Lung microvascular endothelial cell (primary cell): ENCODE results near the gene SLC25A11. TPM values are rescaled to one million over a fixed set of nuclear protein-coding genes. Genes with fewer than 3 reads are reported as not detected.

ENCODE experiments used
- DNase-seq, 2 donors: peaks; one replicate each; pipeline versions ENCODE4 v3.0.0 to v3.0.0-alpha.2; 2010; ENCODE audit warnings: low read depth in 2 of 2
- total RNA-seq: library from RNA; depleted of rRNA; stranded (reverse); fragments of >200 nt; gene quantifications from 2 replicates; pipeline ENCODE4 v1.2.1, GENCODE V29; 2014

Gene SLC25A11, protein sequence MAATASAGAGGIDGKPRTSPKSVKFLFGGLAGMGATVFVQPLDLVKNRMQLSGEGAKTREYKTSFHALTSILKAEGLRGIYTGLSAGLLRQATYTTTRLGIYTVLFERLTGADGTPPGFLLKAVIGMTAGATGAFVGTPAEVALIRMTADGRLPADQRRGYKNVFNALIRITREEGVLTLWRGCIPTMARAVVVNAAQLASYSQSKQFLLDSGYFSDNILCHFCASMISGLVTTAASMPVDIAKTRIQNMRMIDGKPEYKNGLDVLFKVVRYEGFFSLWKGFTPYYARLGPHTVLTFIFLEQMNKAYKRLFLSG
- total RNA-seq = 38.4 and 57.3 TPM in 2 replicates

DNA sequence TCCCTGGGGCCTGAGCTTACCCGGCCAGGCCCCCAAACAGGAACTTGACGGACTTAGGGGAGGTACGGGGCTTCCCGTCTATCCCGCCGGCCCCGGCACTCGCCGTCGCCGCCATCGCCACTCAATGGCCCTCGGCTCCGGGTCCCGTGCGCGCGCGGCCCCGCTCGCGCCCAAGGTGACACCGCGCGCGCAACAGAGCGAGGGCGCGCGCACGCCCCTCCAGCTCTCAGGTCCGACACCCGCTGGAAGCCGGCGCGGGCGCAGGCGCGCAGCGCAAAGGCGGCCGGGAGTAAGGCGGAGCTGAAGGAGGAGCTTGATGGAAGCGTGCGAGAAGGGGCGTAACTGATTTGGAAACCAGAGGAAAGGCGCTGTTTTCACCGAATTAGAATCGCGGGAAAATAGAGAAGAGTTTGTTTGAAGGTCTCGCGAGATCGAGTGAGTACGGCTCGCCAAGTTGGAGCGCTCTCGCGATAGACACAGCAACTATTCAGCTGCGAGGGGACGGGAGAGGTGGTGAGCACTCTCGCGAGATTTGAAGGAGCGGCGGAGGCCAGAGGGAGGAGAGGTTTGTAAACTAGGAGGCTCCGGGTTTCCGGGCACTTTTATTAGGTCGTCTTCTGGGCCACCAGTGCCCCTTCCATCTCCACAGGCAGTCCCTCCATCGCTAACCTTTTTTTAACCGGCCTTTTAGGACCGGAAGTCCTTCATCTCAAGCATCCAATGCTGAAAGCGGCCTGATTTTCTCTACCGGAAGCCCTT is at the start of gene SLC25A11, which contains the start of gene RNF167:
Gene SLC25A11, minus strand, starts transcription at position 251 of the 759 bp plus-strand sequence. Its CDS starts 136 bp downstream, at position 115.
Gene RNF167, plus strand, starts transcription at position 473 of the 759 bp plus-strand sequence. CDS start 642 bp downstream, outside the sequence.
- DNase-seq = peak; percentile 100

DNA sequence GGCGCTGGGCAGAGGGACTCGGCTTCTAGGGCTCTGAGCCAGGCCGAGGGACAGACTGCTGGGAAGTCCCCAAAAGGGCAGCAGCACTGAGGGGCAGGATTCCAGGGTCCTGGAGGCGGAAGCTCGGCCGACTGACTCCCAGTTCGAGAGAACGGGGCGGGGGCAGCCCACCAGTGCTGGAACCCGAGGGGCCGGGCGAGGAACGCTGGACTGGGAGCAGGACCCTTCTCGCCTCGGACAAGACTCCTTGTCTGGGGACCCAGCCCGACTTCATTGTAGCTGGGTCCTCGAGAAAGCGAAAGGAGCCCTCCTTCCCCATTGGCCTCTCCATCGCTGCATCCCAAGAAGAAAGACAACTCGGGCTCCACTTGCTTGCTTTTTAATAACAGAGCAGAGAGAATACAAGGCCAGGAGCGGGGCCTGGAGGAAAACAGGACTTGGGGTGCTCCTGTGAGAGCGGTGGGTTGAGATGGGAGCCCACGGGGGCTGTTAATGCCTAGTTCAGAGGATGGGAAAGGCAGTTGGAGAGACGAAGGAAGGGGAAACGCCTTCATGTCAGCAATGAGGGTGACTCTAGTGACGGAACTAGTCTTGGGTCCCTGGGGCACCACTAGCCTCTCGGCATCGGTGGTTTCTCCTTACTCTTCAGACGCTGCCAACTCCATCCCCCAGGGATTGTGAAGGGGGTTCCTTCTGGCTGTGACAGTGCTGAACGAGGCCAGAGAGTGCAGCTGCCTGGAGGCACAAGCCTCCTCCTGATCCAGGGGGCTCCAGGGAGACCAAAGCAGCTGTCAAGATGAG is 48.1 kb upstream of the SLC25A11 start:
- DNase-seq = no peak

DNA sequence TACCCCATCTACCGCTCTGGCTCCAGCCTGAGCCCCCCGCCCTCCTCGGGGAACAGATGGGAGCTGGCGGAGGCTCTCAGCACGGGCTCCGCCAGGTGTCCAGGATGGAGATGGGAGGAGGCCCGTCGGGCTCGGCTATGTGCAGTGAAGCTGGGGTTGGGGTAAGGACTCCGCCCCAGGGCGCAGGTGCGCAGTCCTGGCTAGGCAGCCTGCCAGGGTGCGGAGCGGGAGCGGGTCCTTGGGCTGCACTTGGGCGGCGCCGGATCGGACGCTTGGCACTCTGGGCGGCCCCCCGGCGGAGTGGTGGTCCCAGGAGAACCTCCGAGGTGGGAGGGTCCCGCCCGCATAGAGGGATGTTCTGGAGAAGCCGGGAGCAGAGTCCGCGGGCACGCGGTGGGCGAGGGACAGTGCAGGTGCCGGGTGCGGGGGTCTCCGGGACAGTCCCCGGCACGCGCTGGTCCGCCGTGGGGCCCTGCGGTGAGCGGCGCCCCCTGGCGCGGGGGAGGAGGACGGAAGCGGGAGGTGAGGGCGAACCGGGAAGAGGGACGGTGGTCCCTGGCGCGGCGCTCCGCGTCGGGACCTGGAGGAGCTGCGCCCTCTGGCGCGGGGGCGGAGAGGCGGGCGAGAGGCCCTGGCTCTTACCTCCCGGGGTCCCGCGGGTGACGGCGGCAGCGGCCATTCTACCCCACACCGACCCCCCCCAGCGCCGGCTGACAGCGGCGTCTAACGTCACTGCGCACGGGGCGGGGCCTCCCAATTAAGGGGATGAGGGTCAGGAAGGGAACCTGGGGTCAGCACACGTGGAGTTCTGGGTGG is 47.3 kb upstream of the SLC25A11 start, which contains the start of gene CAMTA2:
Gene CAMTA2, minus strand, starts transcription at position 725 of the 816 bp plus-strand sequence. CDS start 1,453 bp downstream, outside the sequence.
- peak; percentile 77 to 87 for DNase-seq

DNA sequence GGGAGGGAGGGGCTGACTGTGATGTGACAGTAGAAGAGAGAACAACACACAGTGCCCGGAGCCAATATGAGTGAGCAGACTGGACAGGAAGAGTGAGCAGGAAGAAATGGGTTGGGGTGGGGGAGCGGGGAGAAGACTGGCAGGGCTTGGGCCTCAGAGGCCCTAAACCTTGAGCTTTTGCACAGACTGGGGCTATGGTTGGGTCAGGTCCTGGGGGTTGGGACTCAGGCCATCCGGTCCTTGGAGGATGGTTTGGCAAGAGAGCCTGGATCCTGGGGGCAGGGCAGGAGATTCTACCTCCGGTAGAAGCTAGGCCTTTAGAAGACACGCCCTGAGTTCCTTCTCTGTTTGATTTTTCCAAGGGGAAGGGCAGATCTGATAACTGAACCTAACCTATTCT is 46.6 kb upstream of the SLC25A11 start:
- DNase-seq = peak; percentile 66

DNA sequence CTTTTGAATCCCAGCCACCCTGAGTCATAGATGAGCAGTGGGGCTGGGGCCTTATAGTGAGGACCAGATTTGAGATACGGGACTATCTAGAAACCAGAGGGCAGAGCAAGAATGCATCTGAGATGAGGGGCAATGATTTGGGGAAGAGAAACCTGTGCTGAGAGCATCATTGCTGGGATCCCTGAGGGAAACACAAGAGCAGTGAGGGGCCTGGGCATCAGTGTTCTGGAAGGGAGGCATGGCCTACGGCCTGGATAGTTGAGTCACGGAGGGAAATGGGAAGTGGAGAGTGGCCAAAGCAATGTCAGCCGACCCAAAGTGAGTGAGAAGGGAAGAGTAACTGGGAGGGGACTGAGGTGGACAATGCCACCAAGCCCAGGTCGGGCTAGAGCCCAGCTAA is 42.5 kb upstream of the SLC25A11 start:
- no peak for DNase-seq

DNA sequence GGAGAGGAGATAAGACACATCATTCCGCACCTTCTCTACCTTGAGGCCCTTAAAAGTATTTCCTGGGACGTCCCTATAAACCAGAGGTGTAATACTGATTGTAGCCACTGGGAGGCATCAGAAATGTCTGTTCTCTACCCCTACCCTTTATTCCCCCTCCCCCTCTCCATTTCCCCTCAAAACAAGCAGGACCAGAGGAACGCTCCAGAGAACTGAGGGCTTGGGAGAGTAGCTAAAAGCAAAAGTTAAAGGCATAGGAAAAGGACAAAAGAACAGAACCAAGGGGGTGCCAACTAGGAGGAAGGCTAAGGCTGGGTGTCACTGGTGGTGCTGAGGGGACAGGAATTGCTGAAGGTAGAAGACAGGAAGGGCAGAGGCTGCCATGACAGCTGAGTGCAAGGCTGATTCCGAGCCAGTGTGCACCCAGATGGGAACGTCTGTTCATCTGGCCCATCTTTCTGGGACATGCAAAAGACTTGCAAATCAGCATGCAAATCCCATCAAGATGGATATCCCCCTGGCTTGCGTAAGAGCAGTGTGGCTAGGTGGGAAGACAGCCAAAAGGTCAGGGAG is 40.9 kb upstream of the SLC25A11 start:
- peak; percentile 61 to 81 for DNase-seq

DNA sequence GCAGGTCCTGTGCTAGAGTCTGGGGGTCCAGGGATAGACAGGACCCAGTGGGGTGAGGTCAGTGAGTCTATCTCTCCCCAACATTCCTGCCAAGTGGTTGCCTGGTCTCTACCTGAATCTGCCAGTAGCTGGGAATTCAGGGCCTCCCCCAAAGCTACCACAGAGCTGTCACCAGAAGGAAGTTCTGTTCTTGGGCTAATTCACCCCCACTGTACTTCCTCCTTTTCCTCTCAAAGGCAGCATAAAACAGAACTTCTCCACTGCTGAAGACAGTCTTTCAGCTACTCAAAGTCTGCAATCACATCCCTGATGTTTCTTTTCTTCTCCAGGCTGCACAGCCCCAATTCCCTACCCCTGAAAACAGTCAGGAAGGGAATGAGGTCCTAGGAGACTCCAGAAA is 38.9 kb upstream of the SLC25A11 start:
- no peak for DNase-seq

DNA sequence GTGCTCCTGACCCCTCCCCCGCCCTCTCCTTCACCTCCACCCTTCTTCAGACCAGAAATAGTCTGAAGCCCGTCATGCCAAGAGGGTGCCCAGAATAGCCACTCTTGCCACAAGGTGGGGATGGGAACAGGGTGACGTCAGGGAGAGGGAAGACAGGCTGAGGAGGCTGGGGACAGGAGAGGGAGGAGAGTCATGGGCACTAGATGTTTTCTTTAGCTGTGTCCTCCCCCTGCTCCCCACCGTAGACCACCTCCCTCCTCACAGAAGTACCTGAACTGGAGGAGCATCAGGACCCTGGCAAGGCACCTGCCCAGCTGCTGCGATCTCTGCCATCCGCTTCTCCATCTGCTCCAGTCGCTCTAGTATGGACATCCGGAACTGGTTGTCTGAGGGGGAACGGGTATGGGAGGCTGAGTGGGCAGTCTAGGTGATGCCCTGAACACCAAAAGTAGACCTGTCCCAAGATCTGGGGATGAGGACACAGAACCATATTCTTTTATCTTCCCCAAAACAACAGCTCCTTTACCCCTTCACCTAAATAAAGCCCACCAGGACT is 34.3 kb upstream of the SLC25A11 start:
- no peak for DNase-seq

DNA sequence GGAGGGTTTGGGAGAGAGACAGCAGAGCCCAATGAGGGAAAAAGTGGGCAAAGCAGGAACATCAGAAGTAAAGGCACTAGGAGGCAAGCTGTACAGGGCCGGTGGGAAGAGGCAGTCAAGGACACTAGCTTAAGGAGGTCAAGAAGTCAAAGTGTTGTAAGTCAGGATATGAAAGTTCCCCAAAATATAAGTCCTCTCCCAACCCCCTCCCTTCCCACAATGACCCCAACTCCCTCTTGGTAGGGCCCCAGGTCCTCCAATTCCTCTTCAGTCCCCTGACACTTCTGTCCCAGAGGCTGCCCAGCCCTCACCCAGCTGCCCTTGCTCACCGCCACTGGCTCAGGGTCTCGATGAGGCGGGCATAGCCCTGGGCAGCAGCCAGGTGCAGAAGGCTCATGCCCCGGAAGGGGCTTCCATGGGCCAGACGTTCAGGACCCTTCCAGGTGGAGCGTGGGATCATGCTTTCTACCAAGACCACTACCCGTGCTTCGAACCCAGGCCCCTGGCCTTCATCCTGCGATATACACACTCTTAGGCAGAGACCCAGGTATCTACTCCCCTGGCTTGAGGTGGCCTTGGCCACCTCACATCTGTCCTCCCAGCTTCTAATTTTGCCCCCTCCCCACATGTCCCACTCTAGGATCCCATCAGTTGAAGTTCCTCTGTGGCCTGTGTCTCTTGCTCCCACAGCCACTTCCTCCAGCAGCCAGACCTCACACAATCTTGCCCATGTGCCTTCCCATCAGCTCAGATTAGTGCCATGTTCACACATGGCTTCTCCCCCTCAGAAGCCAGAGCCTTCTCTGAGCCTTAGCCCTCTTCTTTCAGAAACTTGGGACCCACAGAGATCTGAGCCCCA is 33.6 kb upstream of the SLC25A11 start:
- DNase-seq = no peak

DNA sequence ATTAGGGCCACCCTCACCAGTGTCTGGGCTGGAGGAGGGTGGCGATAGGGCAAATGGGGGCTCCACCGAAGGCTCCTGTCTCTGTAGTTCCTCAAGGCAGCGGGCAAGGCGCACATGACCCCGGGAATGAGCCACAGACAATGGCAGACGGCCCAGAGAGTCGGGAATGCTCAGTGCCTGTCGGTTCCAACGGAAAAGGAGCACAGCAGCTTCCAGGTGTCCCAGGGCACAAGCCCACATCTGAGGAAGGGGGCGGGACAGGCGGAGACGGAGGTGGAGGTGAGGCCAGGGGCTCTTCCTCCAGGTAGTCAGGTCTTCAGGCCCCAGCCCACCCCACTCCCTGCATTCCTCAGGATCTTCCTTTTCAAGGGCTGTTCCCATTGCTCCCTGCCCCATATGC is 32.9 kb upstream of the SLC25A11 start:
- DNase-seq = no peak

DNA sequence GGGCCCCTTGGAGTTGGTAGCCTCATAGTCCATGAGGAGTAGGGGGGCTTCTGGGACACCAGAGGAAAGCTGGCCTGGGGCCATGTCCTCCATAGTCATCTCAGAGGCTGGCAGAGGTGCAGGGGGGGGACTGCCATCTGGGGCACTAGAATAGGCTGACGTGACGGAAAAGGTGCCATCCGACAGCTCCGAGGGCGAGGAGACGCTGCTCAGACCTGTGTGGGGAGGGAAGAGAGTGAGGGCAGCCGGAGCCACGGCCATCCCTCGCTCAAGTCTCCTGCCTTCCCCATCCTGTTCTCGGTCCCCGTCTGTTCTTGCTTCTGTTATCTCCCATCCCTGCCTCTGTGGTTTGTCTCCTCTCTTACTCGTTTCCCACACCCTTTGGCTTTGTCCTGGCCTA is 32.5 kb upstream of the SLC25A11 start:
- DNase-seq = no peak

DNA sequence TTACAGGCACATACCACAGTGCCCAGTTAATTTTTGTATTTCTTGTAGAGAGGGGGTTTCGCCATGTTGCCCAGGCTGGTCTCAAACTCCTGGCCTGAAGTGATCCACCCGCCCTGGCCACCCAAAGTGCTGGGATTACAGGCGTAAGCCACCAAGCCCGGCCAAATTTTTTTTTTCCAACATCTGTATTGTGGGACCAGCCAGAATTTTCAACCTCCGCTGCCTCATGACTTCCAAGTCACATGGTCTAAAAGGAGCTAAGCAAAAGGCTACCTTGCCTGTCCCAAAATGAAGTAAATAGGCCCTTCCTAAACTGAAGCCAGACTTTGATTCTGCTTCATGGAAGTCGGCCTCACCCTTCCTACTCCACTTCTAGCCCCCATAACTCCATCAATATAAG is 32.0 kb upstream of the SLC25A11 start:
- no peak for DNase-seq

DNA sequence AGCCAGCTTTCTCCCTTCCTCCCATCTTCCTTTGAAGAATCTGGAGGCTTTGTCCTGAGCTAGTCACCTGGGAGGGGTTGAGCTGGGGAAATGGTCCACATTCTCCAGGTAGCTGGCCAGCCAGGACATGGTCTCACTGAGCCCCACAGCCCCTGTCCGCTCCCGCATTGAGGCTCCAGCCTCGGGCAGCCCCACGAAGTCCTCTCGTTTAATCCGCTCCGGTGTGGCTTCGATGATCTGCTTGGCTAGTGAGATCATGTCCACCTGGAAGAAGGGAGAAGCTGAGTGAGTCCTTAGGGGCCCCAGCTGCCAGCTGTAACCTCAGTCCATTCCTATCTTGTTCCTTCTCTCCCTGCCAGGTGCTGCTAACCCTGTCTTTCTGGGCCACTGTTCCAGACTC is 30.4 kb upstream of the SLC25A11 start:
- DNase-seq = no peak

DNA sequence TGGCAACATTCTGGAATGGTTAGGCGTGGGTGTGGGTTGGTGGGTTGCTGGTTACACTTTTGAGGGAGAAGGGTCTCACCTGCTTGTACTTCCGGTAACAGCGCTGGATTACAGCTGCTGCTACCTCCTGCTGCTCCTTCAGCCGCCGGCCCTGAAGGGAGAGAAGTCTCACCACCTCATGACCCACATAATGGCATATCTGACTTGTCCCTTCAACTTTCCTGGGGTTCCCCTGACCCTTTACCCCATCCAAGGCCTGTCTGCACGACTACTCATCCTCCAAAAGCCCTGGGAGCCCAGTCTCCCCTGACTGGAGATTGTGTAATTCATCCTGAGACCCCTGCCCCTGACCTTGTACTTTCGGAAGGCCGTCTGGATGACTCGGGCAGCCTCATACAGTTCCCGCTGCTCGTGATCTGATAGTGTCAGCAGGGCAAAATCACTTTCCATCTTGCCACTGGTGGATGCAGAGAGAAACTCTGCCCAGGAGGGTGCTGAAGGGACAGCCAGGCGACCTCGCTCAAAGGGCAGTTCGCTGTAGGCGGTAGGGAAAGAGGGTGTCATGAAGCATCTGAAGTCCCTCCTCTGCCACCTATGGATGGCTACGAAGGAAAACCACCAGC is 29.8 kb upstream of the SLC25A11 start:
- DNase-seq = no peak

DNA sequence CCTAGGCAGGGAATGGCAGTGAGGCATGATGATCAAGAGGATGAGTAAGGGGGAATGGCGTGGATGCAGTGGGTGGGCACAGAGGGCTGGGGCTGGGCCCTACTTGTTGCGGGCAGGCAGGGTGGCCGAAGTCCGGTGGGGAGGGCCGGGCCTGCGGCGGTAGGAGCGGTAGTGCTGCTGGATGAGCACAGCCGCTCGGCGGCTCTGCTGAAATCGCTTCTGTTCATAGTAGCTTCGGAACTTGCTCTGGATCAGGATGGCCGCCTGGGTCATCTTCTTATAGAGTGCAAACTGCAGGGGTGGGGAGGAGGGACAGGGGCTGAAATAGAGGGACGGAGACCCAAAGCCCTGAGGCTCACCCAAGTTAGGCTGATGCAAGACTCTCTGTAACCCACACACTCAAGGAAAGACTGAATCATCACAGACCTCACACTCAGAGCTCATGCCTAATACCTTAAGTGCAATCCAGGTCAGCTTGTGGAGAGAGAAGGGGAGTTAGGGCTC is 29.3 kb upstream of the SLC25A11 start:
- DNase-seq = peak in 1 of 2 donors; percentile 57

DNA sequence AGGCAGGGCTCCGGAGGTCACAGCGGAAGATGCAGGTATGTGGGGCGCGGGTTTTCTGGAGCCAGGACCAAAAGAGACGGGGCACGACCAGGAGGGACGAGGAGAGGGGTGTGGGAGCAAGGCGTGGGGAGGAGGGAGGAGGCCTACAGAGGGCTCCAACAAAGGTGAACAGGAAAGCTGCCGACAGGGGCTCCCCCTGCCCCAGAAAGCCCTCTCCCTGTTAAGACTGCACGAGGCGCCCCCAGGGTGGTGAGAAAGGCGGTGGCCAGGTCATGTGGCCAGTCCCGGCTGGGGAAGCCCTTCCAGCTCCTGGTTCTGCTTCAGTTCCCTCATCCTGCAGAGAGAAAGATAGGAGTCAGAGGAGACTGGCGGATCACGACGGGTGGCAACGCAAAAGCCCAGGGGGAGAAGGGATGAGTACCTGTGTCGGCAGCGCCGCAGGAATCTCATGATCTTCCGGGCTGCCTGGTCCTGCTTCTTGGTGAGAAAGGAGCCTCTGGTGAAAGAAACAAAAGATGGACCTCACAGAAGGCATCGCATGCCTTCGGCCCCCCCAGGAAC is 28.7 kb upstream of the SLC25A11 start:
- DNase-seq = no peak

DNA sequence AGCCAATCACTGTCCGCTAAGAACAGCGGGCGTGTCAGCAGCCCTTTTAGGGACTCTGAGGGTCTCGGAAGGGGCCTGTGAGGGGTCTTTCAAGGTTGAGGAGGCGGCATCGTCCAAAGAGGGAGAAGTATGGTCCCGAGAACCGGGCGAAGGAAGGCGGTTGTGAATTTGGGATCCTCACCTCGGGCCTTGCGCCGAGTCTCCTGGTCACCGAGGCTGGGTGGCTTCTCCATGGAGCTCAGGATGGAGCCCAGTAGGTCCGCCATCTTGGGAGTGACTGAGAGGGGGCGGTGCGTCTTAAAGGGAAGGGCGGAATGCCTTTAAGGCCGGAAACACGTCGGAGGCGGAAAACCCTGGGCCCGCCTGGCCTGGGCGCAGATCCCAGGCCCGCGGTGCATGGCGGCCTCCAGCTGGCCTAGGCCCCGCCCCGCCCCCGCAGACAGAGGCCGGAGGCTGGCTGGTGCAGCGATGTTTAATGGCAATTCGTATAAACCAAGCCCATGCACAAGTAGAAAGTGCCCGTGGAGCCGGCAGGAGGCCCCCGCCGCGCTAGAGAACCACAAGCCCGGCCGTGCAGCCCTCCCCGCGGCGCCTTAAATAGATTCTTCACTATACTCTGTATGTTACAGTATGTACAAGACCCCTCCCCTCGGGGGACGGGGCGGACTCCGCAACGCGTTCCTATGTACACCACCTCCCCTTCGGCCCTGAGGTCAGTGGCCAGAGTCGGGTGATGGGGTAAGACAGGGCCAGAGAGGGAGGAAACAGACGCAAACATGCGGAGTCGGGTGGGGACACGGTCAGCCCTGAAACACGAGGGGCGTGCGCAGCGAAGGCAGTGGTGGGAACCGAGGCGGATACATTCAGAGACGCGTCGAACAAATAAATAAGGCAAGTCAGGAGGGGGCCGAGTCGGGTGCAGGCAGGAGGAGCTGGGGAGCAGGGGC is 28.0 kb upstream of the SLC25A11 start, which contains the start of gene SPAG7:
Gene SPAG7, minus strand, starts transcription at position 279 of the 947 bp plus-strand sequence. Its CDS starts 13 bp downstream, at position 266.
- peak; percentile 99 for DNase-seq
